GM11168 (cell line): ENCODE data around the gene BCAS3.
"Not testable (repeated sequence)": the region's sequence is repeated elsewhere in the genome, so short reads cannot be mapped to it uniquely, and the experiment has no call there.

ENCODE experiments used
- in situ Hi-C: fragments of 300-500 bp; cut with MboI; formaldehyde crosslinking; loops from one replicate; pipeline ENCODE4 v1.12.0; 2022; ENCODE audit warnings: low sequenced_read_pairs; ENCODE audit not compliant: unreplicated experiment

BCAS3 gene

GRCh38 chr17:61233991-61234750 lies 556.5 kb downstream of the BCAS3 start:
- in situ Hi-C loops = no loop called here

DNA sequence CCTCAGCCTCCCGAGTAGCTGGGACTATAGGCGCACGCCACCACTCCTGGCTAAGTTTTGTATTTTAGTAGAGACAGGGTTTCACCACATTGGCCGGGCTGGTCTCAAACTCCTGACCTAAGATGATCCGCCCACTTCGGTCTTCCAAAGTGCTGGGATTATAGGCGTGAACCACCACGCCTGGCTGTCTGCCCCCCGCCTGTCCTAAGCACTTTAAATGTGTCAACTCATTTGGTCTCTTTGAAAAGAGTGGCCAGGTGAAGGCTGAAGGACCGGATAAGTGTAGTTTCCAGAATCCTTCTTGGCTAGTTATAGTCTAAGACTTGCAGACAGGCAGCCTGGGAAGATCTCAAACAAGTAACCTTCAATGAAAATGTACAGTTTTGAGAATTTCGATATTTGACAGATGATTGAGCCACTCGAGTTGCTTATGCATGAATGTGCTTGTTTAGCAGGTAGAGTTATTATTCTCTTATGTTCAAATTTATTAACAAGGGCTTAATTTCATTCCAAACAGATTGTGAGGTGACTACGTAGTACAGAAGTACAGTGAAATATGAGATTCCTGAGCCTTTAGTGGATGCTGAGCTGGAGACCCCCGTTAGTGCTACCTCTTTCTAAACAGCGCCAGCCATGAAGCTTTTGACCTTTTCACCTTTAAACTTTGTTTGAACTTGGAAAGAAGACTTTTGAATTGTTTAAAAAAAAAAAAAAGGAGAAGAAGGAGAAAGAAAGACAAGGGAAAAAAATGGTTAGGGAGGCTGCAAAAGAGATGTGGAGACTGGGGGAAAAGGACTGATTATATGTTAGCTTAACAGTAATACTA lies 557.6 kb downstream of the BCAS3 start:
- in situ Hi-C loops = no loop called here

DNA sequence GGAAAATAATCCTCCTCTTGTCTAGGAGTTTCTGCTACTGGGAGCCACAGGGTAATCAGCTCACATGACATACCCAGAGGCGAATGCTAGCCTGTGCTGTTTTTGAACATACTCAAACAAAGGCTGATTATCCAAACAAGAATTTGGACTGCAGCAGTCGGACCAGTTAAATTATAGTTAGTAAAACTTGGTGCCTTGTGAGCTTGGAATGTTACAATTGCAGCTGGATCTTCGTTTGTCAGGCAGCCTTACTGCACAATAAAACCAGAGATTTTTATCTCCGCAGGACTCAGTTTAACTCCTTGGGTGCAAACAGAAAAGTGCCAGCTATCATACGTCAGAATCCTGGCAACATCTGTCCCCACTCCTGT lies 558.2 kb downstream of the BCAS3 start:
- in situ Hi-C loops = no loop called here

GRCh38 chr17:61237275-61237674 lies 559.6 kb downstream of the BCAS3 start:
- in situ Hi-C loops = no loop called here

DNA sequence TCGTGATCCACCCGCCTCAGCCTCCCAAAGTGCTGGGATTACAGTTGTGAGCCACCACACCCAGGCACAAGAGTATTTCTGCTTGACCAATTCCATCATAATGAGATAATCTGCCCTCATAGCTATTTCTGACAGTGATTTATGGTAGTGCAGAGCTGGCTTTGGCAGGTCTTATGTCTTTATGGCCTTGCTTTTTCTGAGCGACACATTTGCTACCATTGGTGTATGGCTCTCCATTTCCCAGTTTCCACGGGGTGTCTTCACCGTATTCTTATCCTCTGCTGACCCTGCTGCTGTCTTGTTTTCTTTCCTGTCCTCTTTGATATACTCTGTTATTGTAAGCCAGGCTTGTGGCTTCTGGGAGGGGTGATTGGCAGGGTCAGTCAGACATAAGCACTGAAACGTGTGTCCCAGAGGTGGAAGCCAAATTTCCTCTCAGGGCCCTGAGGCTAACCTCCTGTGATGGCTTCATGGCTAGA lies 560.8 kb downstream of the BCAS3 start:
- in situ Hi-C loops = no loop called here

GRCh38 chr17:61239327-61239726 lies 561.7 kb downstream of the BCAS3 start:
- in situ Hi-C loops = no loop called here

DNA sequence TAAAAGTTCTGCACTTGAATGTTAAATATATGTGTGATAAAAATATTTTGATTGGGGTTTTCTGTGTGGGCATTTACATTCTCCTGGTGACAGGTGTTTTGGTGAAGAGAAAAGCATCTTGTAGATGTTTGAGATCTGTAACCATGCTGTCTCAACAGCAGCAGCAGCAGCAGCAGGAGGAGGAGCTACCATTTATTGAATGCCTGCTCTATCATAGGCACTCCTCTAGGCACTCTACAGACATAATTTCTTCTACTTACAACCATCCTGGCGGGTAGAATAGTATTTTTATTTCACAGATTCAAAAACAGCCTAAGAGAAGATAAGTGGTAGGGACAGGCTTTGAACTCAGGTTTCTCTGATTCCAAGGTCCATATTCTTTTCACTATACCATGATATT lies 562.3 kb downstream of the BCAS3 start:
- in situ Hi-C loops = no loop called here

DNA sequence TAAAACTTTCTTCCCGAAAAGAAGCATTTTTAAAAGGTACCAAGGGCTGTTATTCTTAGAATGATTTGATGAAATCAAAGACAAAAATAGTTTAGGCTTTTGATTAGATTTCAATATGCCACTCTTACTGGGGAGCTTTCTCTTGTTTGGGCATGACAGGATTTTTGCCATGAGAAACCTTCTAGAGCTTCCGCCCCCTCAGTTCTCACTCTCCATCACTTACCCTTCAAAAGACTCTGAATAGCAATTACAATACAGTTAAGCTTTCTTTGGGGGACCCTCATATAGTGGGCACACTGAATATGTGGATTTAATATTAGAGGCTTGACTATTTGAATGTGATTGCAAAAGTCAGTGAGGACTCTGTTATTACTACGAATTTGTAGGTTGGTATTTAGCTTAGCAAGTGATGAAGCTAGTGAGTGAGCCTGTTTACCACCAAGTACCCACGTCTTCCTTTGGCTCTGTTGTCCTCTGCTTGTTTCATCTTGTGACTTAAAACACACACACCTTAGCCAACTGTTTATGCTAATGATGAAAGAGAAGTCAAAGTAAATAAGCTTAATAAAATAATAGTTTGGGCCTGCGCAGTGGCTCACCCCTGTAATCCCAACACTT lies 563.3 kb downstream of the BCAS3 start:
- in situ Hi-C loops = no loop called here

GRCh38 chr17:61244988-61245387 lies 567.3 kb downstream of the BCAS3 start:
- in situ Hi-C loops = not testable (repeated sequence)

GRCh38 chr17:61245706-61246135 lies 568.1 kb downstream of the BCAS3 start:
- in situ Hi-C loops = no loop called here

DNA sequence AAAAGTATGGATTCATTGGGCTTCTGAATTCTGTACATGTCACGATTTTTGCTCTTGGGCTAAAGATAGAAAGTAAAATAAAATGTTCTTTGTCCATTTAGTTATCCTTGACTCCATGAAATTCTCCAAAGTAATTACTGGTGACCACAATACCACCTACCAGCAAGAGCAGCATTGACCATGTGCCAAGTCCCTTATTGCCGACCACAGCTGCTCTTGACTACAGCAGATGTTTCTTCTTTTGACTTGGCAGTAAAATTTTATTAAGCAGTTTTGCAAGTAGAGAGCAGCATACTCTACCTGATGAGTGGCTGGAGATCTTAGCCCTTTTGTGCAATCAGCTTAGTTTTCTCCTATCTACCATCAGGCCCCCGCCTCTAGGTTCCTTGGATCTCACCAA lies 569.8 kb downstream of the BCAS3 start:
- in situ Hi-C loops = no loop called here

GRCh38 chr17:61248399-61248798 lies 570.7 kb downstream of the BCAS3 start:
- in situ Hi-C loops = no loop called here

- in situ Hi-C loops = no loop called here
Observed at GRCh38 chr17:61249649-61250299, 572.1 kb downstream of the BCAS3 start.

GRCh38 chr17:61250335-61250890 lies 572.8 kb downstream of the BCAS3 start:
- in situ Hi-C loops = no loop called here

- in situ Hi-C loops = no loop called here
Observed at GRCh38 chr17:61251939-61252865, 574.6 kb downstream of the BCAS3 start.

- in situ Hi-C loops = no loop called here
Observed at GRCh38 chr17:61253362-61253761, 575.7 kb downstream of the BCAS3 start.

GRCh38 chr17:61253937-61254574 lies 576.4 kb downstream of the BCAS3 start:
- in situ Hi-C loops = no loop called here

DNA sequence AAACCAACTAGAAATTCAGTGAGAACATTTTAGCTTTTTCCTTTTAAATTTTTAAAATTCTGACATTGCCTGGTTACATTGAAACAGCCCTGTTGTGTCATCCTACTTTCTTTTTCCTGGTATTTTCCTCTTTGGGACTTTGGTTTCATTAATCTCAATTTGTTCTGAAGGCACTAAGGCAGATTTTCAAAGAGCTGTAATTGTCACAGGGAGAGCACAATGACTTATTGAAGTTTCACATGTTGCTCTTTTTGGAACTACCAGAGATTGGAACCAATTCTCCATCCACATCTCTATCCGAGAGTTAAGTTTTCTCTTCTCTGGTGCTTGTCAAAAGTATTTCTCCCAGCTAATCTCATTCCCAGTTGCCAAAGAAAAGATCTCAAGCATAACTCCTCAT lies 577.3 kb downstream of the BCAS3 start:
- in situ Hi-C loops = no loop called here

DNA sequence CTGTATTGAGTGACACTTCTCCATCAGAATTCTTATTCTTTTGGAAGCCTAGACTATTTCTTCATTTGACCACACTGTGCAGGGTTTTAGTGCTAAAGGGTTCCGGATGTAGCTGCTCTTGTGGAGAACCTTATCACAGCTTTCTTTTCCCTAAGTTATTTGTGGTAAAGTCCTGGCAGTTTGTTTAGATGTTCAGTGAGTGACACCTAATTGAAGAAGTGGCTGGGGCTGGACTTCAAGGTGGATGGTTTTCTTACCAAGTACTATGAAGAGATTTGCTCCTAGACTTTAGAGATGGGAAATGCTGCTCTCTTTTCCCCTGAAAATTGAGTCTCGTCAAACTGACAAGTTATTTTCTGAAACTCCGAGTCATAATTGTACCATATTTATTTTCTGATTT lies 578.0 kb downstream of the BCAS3 start:
- in situ Hi-C loops = no loop called here
